Activated T-cell treated with anti-CD3 and anti-CD28 coated beads, Interleukin-2, amount 50 U/mL, for 24 hours (primary cell): ENCODE results near the gene WDR45.

Experiments
- DNase-seq: peaks from one replicate; pipeline ENCODE4 v3.0.0-alpha.2; 2020
- H3K27ac Mint-ChIP-seq: 2 replicates; pipeline ENCODE4 v1.8.0; 2020; ENCODE audit warnings: mild to moderate bottlenecking, mixed read lengths
- H3K27me3 Mint-ChIP-seq: 2 replicates; pipeline ENCODE4 v1.8.0; 2020; ENCODE audit warnings: mixed read lengths
- H3K36me3 Mint-ChIP-seq: 2 replicates; pipeline ENCODE4 v1.8.0; 2020; ENCODE audit warnings: low read depth, mixed read lengths
- H3K4me1 Mint-ChIP-seq: 2 replicates; pipeline ENCODE4 v1.8.0; 2020; ENCODE audit warnings: low read depth, mixed read lengths
- H3K4me3 Mint-ChIP-seq: 2 replicates; pipeline ENCODE4 v1.8.0; 2020; ENCODE audit warnings: mild to moderate bottlenecking, moderate library complexity, mixed read lengths
- H3K9me3 Mint-ChIP-seq: 2 replicates; pipeline ENCODE4 v1.8.0; 2020; ENCODE audit warnings: mixed read lengths

The WDR45 gene

DNA sequence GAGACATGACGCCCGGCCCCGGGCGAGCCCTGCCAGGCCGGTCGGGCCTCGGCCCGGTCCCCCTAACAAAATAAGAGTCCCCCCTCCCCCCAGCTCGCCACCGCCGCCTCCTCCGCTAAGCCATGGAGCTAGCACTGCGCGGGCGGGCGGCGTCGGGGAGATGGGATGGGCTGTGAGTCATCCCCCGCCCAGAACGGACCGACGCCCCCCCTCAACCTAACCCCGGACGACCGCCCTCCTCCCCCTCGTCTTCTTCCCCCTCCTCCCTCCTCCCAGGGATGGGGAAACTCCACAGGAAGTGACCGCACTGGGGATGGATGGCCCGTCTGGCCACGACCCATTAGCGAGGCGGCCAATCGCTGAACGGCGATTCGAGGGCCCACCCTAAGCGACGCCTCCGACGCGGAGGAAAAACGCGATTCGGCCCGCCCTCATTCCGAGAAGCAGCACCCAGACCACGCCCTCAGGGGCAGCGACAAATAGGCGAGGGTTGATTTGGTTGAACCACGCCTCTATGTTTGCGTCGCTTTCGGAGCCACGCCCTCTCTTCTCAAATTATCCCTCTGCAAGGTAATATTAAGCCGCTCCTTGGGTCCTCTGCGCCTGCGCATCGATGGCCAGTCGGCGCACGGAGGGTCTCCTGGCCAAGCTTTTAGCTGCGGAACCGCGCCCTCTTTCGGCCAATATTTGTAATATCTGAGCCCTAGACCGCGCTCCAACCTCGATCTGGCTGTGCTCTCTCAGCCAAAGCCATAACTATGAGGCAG is 36.3 kb downstream of the WDR45 start, which contains the start of gene TFE3:
TSS of gene TFE3 (minus strand) at position 138 of the 767 bp plus-strand sequence. CDS start at position 7, 131 bp downstream.
- Mint-ChIP-seq H3K9me3 (no peaks in the 10 kb centered on the region), H3K4me3 (peak within 1 kb of the TSS; percentile 92), H3K36me3 (peaks cover 24% of the 10 kb centered on the region), H3K27ac (peak within 1 kb of the TSS; percentile 95), H3K27me3 (peaks cover 12% of the 10 kb centered on the region), H3K4me1 (peaks cover 33% of the 10 kb centered on the region)
- peak; percentile 92 for DNase-seq

DNA sequence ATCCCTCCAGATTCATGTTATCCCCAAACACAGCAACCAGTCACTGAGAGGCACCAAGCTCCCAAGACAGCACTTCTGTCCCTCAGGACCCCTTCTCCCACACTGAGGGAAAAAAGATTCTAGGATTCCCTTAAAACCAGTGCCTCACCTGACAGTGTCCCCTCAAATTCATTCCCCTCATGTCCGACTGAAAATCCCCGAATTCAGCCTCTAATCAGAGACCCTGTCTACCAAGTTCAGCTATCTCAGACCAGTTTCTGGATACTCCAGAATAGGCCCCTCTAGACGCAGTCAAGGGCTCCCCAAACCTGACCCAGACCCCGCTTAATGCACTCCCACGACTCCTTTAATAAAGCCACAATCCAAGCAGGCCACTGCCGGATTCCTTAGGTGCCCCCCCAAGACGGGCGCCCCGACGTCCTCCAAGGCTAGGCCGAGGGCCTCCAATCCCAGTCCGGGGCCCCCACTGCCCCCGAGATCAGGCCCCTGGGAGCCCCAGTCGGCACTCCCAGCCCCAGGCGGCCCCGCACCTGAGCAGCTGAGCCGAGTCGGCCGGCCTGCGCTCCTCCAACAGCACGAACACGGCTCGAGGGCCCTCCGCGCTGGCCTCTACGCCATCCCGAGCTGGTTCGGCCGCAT is 37.0 kb downstream of the WDR45 start:
- Mint-ChIP-seq H3K4me1 (peaks cover 33% of the 10 kb centered on the region), H3K36me3 (peaks cover 28% of the 10 kb centered on the region), H3K9me3 (no peaks in the 10 kb centered on the region), H3K4me3 (peak overlapping the region; percentile 92), H3K27ac (peak overlapping the region; percentile 95), H3K27me3 (peaks cover 12% of the 10 kb centered on the region)
- DNase-seq: no peak

DNA sequence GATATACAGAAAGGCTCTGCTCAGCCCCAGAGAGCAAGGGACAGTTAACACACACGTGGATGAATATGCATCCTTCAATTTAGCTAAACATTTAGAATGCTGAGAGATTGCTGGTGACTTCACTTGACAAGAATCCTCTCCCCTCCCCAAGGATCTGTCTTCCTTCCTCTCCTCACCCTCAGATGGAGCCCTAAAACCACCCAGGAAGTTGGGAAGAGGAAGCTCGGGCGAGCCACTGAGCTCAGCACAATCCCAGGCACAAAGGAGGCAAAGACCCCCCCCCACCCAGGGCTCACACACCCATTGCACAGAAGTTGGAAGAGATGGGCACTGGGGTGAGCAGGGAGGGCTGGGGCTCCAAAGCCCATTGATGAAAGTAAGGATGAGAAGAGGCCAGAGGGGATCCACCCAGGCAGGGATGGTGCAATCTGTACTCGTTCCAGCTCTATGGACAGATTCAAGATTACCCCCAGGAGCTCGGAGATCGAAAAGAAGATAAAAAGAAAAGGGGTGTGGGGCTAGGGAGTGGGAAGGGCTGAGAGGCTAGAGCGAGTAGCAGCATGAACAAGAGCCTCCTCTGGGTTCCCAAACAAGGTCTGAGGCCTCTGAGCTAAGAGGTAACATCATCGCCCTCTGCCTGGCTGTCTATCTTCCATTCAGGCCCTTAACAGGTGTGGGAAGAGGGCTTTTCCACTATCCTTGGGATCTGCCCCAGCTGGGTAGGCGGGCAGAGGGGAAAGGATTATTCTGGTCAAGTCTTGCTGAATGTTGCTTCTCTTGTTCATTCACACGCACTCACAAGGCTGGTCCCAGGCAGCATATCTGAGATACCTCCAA is 37.7 kb downstream of the WDR45 start:
- peak; percentile 38 for DNase-seq
- H3K27me3 Mint-ChIP-seq: peaks cover 12% of the 10 kb centered on the region

GRCh38 chrX:49040376-49040955 is 39.2 kb downstream of the WDR45 start:
- H3K27me3 Mint-ChIP-seq: peaks cover 12% of the 10 kb centered on the region
- H3K27ac Mint-ChIP-seq: peak overlapping the region; percentile 88
- H3K4me3 Mint-ChIP-seq: peak overlapping the region; percentile 92
- H3K4me1 Mint-ChIP-seq: peaks cover 33% of the 10 kb centered on the region
- H3K9me3 Mint-ChIP-seq: no peaks in the 10 kb centered on the region
- no peak for DNase-seq
- peaks cover 36% of the 10 kb centered on the region for H3K36me3 Mint-ChIP-seq

More for the DNA sequence above, 37.7 kb downstream of the WDR45 start:
- Mint-ChIP-seq H3K4me3 (peak overlapping the region; percentile 92), H3K36me3 (peaks cover 33% of the 10 kb centered on the region), H3K27ac (peak overlapping the region; percentile 95), H3K4me1 (peaks cover 33% of the 10 kb centered on the region), H3K9me3 (no peaks in the 10 kb centered on the region)

DNA sequence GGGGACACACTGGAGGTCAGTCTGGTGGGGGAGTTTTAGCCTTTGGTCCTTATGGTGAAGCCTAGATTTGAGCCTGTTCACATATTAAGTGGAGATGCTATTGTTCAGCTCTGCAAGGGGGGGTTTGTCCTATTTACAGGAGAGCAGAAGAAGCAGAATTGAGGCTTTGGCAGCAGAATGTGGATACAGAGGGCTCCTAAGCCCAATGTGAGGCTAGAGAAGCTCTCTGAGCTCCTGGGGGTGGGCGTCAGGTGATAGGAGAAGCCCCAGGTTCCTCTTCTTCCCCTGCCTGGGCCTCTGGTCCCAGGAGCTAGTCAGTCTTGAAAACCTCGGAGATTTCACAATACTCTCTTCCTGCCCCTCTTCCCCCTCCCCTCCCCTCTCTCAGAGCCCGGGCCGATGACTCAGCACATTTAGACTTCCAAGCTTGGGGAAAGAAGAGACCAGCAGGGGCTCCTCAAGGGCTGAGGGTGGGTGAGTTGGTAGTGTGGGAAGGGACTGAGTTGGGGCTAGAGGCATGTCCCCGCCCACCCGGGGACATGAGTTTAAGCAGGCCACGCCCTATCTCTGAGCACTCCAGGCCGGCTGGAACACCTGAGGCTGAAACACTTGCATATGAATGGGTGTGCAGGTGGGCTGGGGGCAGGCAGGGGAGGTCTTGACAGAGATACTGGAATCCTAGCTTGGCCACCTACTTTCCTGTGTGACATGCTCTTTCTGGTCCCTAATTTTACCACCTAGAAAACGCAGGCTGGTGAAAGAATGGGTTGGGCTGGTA is 39.9 kb downstream of the WDR45 start:
- DNase-seq: peak; percentile 63
- Mint-ChIP-seq H3K4me1 (peaks cover 33% of the 10 kb centered on the region), H3K27ac (peak overlapping the region; percentile 88), H3K36me3 (peaks cover 38% of the 10 kb centered on the region), H3K9me3 (no peaks in the 10 kb centered on the region), H3K27me3 (peaks cover 12% of the 10 kb centered on the region), H3K4me3 (peak overlapping the region; percentile 56)

GRCh38 chrX:49037883-49038475 is 41.7 kb downstream of the WDR45 start:
- no peaks in the 10 kb centered on the region for H3K9me3 Mint-ChIP-seq
- no peak for DNase-seq
- H3K4me1 Mint-ChIP-seq: peaks cover 26% of the 10 kb centered on the region
- peaks cover 8% of the 10 kb centered on the region for H3K27me3 Mint-ChIP-seq
- no peak overlapping the region for H3K27ac Mint-ChIP-seq
- H3K36me3 Mint-ChIP-seq: peaks cover 56% of the 10 kb centered on the region
- no peak overlapping the region for H3K4me3 Mint-ChIP-seq

DNA sequence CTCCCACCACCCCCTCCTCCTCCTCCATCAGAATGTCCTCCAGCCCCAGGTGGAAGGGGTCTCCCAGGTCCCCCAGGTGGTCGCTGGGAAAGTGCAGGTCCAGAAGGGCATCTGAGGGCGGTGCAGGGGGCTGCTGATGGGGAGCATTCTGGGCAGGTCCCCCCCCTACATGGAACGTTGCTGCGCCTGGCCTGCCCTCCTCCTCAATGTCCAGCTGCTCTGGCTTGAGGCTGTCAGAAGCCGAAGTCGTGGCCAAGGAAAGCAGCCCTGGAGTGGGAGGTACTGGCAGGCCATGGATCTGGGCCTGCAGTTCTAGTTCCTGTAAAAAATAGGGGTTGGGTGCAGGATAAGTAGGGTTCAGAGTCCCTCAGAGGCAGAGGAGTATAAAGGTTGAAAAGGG is 49.4 kb downstream of the WDR45 start:
- H3K4me3 Mint-ChIP-seq: no peak overlapping the region
- H3K9me3 Mint-ChIP-seq: no peaks in the 10 kb centered on the region
- H3K27ac Mint-ChIP-seq: no peak overlapping the region
- H3K27me3 Mint-ChIP-seq: no peaks in the 10 kb centered on the region
- DNase-seq: no peak
- peaks cover 43% of the 10 kb centered on the region for H3K36me3 Mint-ChIP-seq
- no peaks in the 10 kb centered on the region for H3K4me1 Mint-ChIP-seq

- Mint-ChIP-seq H3K27me3 (no peaks in the 10 kb centered on the region), H3K4me1 (no peaks in the 10 kb centered on the region), H3K9me3 (no peaks in the 10 kb centered on the region), H3K36me3 (peaks cover 41% of the 10 kb centered on the region), H3K27ac (no peak overlapping the region), H3K4me3 (no peak overlapping the region)
- DNase-seq: no peak
Measured at GRCh38 chrX:49029876-49030275, 49.8 kb downstream of the WDR45 start.
